Measurements from ENCODE around the gene GRID1.
A peak's percentile ranks its signal among the peaks of the same experiment; 100 is the strongest.
"Not testable (repeated sequence)": the region's sequence is repeated elsewhere in the genome, so short reads cannot be mapped to it uniquely, and the experiment has no call there.

The GRID1 gene

DNA sequence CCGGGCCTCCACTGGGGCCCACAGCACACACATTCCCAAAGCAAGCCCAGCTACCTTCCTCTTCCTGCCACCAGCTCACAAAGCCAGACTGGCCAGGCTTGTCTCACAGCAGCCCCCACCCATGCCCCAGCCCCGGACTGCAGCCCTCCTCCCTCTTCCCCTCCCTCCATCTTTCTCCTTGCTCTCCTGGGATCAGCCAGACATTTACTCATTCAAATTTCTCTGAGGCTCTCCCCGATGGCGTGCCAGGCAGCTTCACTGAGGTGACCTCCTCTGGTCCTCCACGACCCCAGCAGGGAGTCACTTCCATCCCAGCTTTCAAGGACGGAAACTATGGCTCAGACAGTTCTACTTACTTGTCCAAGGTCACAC, 187.5 kb downstream of the GRID1 start:
- peak; percentile 9 for DNase-seq

DNA sequence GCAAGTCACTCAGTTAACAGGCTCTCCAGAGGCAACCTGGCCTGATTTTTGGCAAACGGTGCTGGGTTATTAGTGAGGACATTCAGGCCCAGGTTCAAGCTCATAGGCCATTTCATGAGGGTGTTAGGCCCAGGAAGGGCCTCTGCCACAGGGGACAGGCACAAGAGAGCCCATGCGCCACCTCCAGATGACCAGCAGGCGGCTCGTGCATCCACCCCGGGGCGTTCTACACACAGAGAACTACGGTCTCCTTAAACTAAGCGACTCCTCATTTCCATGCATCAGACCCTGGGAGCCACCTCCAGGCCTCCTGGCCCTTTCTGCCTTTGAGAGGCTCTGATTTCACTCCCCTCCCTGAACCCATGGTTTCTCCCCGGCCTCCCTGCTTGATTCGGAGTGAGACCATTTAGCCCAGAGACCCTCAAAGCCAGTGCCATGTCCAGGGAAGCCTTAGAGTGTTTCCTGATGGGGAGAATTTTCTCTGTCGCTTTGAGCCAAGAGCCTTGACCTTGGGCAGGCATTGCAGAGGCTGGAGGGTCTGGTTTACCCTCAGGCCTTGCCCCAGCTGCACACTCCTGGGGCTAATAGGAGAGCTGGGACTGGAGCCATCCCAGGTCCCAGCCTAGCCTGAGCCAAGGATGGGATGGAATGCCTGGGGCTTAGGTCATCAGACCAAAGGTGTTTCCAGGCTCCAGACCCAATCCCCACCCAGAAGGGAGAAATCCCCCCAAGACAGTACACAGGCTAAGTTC, 188.0 kb downstream of the GRID1 start:
- DNase-seq: no peak

DNA sequence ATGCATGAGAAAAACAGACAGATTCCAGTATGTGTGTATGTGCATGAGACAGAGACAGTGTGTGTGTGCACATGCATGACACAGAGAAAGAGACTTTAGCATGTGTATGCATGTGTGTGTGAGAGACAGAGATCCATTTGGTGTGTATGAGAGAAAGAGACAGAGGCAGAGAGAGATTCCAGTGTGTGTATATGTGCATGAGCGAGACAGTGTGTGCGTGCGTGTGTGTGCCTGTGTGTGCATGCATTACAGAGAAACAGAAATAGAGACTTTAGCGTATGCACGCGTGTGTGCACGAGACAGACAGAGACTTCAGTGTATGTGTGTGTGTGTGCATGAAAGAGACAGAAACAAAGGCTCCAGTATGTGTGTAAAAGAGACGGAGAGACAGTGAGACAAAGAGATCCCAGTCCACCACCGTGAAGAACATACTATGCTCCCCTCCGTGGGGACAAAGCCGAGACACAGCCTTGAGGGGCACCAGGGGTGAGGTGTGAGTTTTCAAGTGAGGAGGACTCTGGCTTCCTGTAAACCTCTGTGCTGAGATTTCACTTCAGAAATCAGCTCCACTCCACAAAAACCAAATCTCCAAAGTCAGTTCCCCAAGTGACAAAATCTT, 188.9 kb downstream of the GRID1 start:
- no peak for DNase-seq

DNA sequence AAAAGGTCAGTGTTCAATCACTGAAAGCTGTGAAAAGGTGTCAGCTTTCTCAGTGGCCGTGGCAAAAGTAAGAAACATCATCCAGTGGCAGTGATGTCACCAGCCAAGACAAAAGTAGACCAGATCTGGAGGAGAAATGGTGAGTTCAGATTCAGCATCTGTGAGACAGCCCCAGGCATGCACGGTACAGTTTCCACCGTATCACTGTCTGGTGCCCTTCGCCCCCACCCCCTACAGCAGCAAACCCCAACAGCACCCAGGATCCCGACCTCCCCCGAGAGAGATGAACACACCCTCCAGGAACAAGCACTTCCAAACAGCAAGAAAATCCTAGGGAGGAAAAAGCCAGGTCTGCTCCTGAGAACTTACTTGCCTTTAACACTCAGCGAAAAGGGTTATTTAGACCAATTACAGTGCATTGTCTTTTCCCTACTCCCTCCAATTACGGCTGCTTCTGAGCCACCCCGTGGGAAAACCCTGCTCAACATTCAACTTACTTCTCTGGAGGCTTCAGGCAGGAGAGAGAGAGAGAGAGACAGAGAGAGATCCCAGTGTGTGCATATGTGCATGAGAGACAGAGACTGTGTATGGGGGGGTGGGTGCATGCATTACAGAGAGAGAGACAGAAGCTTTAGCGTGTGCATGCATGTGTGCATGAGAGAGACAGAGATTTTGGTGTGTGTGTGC, 189.6 kb downstream of the GRID1 start:
- DNase-seq: no peak

DNA sequence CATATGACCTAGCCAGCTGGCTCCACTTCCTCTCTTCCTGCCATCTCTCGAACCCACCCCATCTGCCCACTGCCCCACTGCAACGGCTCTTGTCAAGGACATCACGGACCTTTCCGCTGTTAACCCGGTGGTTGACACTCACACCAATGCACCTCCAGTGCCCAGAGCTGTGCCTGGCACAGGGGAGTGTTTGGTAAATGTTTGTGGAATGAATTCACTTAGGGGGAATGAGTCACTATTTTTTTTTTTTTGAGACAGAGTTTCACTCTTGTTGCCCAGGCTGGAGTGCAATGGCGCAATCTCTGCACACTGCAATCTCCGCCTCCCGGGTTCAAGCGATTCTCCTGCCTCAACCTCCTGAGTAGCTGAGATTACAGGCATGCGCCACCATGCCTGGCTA, 191.1 kb downstream of the GRID1 start:
- not testable (repeated sequence) for DNase-seq

DNA sequence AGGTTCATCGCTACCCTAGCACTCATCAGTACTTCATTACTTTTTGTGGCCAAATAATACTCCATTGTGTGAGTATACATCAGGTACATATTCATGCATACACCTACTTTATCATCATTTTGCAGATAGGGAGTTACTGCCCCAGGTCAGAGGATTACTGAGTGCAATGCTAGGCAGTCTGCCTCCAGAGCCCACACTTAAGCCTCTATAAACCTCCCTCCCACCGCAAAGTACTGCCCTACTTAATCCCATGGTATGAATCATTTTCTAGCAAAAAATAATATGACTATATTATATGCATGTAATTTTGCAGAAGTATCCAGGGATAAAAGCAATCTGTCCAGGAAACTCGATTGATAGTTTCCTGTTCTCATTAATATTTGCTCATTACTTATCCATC, 194.3 kb downstream of the GRID1 start:
- DNase-seq: no peak

DNA sequence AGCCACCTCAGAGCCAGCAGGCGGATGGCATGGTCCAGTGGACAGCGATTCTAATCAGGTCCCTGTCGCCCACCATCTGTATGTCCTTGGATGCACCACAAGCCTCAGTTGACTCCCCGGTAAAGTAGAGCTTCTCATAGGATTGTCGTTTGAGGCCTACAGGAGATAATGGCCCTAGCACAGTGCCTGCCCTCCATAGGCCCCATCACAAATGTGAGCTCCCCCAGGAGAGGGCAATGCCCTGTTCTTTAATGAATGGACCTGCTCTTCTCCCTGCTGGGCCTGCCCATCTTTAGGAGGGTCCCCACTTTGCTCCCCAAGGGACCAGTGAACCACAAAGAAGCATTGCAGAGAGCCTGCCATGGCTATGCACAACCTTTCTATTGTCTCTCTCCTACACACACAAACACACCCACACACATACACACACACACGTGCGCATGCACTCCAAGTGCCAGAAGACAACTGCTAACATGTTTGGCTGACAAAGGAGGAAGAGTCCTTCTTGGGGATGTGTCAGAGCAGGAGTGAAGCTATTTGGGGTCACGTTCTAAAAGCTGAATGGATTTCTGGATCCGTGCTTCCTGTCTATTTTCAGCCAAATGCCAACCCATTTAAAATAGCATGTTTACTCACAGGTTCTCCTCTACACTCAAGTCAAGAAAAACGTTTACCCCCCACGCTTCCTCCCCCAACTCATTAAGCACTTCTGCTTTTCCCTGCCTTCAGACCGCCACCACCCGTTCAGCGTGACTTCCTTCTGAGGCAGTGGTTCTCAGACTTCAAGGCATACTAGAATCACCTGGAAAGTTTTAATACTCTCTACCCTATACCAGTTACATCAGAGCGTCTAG, 196.1 kb downstream of the GRID1 start:
- no peak for DNase-seq

DNA sequence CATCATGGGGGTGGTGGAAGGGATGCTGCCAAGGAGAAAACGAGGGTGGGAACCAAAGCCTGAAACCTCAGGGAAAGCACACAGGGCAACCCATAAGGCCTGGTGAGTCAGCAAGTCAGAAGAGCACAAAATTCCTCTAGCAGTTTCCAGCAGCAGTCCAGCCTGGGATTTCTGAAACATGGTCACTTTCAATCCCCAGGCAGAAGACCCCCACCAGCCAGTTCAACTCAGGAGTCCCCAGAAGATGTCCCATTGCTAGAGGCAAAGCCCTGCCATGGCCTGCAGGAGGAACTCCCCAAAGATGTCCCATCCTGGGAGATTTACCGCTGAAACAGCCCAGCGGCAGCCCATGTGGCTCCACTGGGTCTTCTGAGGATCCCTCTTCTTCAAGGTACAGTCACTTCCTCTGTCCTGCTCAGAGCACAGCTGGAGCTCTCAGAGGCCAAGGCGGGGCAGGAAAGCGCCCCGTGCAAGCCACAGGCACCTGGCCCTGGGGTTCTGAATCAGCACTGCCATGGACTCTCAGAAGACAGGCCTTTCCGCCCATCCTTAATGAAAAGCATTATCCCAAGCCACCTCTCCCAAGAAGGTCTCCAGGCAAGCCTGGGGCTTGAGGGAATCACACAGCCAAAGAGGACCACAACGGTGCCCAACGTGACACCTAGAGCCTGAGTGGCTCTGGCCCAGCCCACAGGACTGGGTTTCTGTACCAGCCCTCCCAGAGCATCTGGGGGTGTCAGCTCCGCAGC, 196.9 kb downstream of the GRID1 start:
- DNase-seq: no peak

DNA sequence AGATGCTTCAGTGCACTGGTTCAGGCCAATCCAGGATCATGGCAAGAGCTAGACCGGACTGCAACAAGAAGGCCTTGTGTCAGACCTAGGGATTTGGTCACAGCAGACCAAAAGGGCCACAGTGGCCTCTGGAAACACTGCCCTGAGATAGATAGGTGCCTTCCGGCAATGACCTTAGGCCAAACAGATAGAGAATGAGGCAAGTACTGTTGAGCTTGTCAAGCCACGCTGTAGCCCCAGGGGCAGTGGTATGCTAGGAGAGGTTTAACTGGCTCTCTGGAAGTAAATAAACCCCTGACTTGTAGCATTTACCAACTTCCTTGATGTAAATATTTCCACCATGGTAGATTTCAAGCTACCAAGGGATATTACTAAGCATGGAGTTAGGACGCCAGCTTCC, 197.5 kb downstream of the GRID1 start:
- no peak for DNase-seq

DNA sequence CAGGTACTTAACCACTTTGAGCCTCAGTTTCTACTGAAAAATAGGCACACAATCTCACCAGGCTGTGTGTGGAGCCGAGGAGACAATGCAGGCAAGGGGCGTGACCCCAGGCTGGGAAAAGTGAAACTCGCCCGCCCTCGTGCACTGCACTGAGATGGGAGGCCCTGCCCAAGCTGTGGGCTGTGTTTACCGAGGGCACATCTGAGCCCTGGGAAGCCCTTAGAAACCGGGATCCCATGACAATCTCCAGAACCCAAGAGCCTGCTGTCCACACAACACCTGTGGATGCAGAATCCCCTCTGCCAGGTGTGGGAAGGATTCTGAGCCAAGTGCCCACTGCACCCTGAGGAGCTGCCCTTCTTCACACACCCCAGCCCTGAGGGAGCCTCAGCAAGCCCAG, 198.3 kb downstream of the GRID1 start:
- DNase-seq: no peak

DNA sequence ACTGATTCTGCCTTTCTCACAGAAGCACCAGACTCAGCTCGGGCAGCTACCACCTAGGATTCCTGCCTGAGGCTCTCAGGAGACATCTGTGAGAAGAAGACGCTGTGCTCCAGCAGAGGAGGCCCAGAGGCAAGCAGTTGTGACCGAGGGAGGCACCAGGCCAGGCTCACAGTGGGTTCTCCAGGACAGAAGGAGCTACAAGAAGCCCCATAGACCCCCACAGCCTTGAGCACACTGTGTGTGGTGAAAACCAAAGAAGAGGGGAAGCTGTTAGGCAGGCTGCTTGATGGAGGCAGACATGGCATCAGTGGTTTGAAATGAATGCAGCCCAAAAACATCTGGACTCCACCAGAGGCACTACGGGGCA, 198.8 kb downstream of the GRID1 start:
- no peak for DNase-seq

DNA sequence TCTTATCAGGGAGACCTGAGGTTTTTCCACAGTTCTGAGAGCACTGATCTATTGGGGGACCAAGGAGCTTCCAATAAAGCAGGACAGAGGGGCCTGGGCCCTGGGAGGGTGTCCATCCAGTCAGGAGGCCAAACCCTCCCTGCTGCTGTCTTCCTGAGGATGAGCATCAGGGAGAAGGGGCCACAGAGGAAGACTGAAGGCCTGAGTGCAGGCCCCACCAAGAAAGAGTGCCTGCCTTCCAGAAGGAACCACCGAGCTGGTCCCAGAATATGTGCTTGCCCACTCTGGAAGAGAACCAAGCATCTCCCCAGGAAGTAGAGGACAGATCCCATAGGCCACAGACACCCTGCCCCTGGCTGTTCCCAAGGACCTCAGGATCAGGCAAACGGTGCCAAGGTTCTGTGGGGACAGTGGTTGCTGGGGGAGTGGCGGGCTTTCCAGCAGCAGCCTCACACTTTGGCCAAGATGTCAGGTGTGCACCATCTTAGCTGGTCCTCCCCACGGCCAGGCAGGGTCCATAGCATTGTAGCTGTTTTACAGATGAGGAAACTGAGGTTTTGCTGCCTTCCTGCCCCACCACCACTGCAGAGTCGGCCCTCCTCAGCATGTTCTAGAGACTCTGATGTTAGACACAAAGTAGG, 199.4 kb downstream of the GRID1 start:
- no peak for DNase-seq

DNA sequence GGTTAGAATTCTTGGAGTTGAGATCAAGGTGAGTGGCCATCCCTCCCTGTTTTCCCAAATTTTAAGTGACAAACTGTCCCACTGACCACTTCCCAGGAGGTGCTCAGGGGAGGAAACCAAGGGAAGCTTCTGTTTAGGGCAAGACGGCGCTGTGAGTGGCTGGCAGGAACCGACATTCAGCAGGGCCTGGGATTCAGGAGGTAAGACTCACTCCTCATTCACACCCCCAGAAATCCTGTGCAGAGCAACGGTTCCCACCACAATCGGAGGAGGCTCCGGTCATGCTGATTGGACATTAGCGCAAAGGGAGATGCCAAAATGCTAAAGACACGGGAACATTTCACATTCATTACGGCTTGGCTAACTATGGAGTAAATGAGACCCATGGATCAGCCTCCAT, 200.9 kb downstream of the GRID1 start:
- DNase-seq: no peak

DNA sequence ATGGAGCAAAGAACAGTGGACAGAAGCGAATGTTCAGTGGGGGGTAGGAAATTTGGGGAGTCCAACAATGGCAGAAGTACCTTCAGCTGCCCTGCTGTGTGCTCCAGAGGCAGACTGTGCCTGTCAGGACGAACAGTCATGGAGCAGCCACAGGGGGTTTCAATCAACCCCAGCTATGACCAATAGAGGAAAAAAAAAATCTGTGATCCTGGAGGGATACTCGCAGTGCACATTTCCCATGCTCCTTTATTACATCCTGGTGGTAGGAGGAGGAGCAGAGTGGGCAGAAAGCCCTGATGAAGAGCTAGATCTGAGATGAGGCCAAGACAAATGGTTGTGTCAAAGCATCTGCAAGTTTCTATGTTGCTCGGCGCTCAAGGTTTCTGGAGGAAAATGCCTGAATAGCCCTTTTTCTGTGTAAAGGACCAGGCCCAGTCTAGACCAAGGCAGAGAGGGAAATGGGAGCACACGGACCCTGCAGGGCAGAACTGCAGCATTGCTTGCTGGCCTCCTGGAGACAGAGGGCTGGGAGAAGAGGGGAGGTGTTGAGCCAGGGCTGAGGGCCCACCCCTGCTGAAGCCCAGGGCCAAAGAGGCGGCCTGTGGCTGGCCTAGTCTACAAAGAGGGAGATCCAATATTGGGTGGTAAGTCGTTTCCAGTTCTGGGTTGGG, 201.5 kb downstream of the GRID1 start:
- DNase-seq: no peak

DNA sequence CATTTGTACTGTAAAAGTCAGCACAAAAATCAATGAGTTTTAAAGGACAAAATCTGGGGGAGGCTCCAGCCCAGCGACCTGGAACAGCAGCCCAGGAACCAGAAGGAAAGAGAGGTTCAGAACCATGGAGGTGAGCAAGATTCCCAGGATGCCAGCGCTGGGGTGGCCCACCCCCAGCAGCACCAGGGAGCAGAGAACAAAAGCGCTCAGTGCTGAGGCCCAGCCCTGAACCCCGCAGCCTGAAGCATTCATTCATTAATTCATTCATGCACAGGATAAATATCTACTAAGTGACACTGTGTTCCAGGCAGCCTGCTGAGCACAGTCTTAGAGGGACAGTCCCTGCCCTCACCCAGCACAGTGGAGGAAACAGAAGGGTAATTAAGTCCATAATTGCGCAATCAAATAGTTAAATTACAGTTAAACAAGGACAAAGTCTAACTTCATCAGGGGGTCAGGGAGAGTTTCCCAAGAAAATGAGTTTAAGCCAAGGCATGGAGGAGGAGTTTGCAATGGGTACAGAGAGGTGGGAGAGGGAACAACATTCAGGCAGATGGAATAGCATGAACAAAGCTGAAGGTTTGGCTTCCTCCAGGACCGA, 202.3 kb downstream of the GRID1 start:
- no peak for DNase-seq

DNA sequence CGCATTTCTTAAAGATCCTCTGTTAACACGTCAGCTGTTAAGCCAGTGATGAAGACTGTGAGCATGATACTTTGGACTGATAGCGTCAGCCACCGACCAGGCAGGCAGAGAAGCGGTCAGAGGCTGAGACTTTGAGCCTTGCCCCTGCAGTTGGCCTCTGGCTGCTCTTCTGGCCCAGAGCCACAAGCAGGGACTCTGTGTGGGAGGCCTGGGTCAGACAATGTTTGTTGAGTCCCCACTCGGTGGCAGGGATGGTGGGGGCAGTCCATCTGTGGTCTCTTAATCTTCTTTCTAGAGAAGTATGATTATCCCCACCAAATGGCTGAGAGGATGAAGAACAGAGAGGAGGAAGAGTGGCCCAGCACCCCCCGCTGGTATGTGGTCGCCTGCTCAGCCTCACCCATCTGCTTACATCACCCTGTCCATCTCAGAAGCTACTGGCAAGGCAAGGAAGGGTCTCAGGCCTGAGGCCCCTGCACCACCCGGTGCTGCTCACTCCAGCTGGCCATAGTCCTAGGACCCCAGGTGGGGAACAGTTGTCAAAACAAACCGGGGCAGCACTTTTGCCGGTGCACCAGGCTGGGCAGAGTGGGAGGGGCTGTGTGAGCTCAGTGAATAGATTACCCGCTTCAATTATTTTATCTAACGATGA, 202.9 kb downstream of the GRID1 start:
- DNase-seq: no peak

DNA sequence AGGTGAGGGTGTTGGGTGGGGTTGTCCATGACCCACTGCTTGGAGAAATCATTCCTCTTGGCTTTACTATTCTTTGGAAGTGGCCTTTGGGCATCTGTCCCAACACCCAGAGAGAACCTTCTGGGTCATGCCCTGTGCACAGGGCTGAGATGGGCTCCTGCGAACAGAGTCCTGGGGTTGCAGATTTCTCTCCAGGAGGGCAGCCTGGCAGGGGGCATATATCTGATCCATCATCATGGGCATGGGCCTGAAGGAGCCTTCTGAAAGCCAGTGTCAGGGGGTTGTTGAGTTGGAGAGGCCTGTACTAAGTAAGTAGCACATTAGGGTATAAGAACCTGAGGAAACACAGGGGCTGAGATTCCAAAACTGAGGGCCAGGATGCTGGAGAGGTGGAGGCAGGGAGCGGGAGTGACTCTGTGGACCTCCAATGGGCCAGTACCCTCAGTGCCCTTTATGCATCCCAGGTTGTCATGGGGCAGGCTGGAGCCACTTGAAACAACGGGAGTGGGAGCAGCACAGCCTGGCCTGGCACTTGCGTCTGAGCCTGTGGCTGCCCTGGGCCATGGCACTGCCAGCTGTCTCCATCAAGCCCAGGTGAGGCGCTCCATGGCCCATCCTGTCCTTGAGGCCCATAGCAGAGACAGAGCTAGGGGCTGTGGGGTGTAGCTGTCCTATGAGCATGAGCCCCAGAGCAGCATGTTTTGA, 203.7 kb downstream of the GRID1 start:
- DNase-seq: no peak

DNA sequence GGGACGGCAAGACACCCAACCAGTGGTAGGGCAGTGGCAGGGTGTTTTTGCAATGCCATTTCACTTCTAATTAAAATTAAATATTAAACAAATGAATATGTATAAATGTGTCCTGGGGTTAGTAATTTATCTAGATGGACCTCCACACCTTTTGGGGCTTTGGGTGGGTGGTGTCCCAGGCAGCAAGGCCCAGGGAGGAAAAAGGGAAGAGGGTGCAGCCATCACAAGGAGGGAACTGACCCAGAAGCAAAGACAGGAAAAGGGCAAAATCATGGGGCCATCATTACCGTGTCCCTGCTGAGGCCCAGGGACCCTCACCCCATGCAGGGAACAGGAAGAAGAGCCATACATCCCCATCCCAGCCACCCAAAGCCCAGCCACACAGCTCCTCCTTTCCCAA, 204.6 kb downstream of the GRID1 start:
- DNase-seq: no peak

DNA sequence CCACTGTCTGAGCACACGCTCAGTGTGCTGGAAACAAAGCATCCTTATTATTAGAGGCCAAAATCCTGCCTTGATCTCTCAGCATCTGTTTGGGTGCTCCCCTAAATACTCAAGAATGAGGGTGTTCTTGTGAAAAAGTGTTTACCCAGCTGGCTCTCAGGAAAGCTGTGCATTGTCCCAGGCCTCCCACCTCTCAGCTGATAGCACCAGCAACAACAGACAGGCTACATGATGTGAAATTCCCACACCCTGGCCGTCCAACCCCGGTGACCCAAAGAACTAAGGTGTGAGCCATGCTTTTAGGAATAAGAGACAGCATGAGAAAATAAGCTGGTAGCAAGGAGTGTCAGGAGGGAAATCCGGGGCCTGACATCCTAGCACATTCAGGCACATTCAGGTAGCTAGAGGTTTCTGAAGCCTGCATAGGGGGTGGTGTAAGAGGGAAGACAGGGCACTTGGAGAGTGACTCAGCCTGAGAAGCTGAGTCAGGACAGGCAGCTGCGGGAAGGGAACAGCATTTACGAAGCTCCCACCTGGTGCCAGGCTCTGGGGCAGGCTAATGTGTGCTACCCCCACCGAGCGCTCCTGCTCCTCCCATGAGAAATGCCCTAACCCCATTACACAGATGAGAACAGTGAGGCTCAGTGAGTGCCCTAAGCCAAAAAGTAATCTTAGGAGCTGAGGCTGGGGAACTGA, 205.6 kb downstream of the GRID1 start:
- no peak for DNase-seq
